Measurements from ENCODE around the gene SEMA3A.
"Not testable (repeated sequence)": the region's sequence is repeated elsewhere in the genome, so short reads cannot be mapped to it uniquely, and the experiment has no call there.

SEMA3A gene

DNA sequence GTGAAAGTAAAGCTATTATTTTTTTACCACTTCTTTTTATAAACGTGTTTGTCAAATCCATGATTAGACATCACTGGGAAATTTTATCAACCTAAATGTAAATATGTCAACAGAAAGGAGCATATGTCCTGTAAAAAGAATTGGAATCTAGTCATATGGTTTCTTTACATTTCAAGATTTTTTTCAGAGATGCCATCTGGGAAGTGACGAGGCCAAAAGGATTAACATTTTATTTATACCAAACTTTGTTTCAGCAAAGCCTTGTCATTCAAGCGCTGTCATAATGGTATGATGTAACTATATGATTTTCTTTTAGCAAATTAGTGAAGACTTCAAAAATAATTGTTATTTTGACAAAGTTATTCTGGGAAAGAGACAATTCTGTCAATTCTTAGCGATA, 117.3 kb downstream of the SEMA3A start:
- DNase-seq (ENCODE audit: insufficient read length, low spot score) (no peak), FAIRE-seq (no peak)
- TF ChIP-seq, protein P1, sequence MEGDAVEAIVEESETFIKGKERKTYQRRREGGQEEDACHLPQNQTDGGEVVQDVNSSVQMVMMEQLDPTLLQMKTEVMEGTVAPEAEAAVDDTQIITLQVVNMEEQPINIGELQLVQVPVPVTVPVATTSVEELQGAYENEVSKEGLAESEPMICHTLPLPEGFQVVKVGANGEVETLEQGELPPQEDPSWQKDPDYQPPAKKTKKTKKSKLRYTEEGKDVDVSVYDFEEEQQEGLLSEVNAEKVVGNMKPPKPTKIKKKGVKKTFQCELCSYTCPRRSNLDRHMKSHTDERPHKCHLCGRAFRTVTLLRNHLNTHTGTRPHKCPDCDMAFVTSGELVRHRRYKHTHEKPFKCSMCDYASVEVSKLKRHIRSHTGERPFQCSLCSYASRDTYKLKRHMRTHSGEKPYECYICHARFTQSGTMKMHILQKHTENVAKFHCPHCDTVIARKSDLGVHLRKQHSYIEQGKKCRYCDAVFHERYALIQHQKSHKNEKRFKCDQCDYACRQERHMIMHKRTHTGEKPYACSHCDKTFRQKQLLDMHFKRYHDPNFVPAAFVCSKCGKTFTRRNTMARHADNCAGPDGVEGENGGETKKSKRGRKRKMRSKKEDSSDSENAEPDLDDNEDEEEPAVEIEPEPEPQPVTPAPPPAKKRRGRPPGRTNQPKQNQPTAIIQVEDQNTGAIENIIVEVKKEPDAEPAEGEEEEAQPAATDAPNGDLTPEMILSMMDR (IDR thresholded peaks at IDR 0.05; ENCODE audit: insufficient read depth, missing control alignments), result no peak

DNA sequence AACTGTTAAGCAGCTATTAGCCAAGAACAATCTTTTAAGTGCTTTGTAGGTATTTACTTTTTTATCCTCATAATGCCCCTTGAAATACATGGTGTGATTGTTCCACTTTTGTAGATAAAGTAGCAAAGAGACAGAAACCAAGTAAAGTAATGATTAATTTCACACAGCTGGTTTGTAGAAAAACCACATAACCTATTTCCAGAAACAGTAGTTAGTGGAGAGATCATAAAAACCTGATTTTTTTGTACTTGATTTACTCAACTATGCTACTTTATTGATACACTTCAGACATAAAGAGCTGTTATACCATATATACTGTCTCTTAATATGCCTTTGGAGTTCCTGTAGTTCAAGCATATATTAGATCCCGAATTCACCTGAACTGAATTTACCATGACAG, 118.4 kb downstream of the SEMA3A start:
- peak; percentile 51 for FAIRE-seq
- DNase-seq (ENCODE audit: insufficient read length, low spot score), result no peak
- TF ChIP-seq, protein P1 (IDR thresholded peaks at IDR 0.05; ENCODE audit: insufficient read depth, missing control alignments), result no peak

DNA sequence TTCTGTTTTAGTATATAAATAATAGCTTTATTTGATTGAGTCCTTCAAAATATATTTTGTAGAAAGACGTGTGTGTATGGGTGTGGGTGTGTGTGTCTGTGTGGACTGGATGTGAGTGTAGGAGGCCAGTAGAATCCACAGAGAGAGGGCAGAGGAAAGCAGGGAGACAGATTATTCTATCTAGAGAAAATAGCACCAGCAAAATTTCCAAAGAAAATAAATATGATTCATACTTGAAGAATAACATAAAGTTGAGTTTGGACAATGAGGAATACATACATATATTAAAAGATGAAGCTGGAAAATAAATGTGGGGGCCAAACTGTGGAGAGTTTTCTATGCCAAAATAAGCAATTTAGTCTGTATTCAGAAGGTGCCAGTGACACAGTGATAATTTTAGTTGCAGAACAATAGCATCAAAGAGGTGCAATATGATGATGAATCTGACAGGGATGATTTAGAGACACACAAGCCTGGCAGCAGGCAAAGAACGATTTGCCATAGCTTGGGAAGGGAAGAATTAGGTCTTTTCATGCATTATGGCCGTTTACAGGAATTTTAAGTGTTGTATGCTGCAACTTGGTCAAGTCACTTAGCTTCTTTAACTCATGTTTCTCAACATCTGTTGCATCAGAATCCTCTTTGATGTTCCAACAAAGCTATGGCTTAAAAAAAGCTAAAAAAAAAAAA, 121.3 kb downstream of the SEMA3A start:
- FAIRE-seq, result no peak
- no peak for DNase-seq (ENCODE audit: insufficient read length, low spot score)
- TF ChIP-seq, protein P1 (IDR thresholded peaks at IDR 0.05; ENCODE audit: insufficient read depth, missing control alignments), result no peak

DNA sequence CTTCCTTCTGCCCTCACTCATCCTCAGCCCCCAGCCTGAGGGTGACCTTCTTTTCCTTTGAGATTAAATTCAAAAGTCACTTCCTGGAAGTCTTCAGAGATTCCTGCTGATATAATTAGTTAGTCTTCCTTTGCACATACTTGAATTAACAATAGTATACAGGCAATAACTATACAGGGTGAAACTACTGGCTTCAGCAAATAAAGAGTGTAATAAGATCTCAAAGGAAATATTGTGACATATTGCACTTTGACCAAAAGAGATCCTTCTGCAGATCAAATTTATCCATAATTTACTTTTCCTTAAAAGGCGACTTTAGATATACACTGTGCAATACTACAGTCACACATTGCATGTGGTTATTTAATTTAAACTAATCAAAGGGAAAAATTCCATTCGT, 123.8 kb downstream of the SEMA3A start:
- FAIRE-seq (no peak), DNase-seq (ENCODE audit: insufficient read length, low spot score) (no peak)
- TF ChIP-seq, protein P1 (IDR thresholded peaks at IDR 0.05; ENCODE audit: insufficient read depth, missing control alignments), result no peak

DNA sequence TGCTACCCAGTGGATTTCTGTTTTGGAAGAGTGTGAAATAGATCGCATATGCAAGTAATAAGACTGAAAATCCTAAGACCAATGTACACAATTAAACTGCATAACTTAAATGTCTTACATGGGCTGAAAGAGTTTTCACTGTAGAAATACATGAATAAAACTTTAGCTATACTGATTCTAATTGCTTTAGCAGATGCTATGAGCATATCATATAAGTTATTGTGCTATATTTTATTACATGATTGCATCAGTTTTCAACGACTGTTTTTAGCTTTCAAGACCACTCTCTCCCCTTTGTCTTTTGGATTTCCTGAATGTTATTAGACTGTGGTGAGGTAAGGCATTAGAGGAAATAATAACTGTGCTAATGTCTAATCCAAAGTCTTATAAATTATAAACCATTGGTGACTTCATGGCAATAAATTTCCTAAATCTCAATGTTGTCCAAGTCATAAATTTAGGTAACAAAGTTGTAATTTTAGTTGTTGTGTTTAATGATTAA, 124.5 kb downstream of the SEMA3A start:
- FAIRE-seq (no peak), DNase-seq (ENCODE audit: insufficient read length, low spot score) (no peak)
- TF ChIP-seq, protein P1 (IDR thresholded peaks at IDR 0.05; ENCODE audit: insufficient read depth, missing control alignments), result no peak

DNA sequence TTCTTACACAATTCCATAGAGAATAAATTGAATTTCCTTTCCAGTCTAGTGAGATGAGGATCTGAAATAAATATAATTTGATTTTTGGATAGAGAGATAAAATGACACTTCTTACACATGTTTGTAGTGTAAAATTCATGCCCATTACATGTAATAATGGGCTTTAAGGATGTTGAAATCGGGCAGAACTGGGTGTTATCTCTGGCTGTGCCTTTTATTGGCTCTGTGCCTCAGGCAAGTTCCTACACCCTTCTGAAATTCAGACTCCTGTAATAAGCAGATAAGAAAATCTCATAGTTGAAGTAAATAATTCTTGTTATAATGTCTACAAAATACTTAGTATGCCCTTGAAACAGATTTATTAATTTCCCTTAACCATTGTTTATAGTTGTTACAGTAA, 125.6 kb downstream of the SEMA3A start:
- DNase-seq (ENCODE audit: insufficient read length, low spot score) (no peak), FAIRE-seq (no peak)
- TF ChIP-seq, protein P1 (IDR thresholded peaks at IDR 0.05; ENCODE audit: insufficient read depth, missing control alignments), result no peak

DNA sequence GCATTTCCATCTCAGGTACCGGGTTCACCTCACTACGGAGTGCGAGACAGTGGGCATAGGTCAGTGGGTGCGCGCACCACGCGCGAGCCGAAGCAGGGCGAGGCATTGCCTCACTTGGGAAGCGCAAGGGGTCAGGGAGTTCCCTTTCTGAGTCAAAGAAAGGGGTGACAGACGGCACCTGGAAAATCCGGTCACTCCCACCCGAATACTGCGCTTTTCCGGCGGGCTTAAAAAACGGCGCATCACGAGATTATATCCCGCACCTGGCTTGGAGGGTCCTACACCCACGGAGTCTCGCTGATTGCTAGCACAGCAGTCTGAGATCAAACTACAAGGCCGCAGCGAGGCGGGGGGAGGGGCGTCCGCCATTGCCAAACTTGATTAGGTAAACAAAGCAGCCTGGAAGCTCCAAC, 132.1 kb downstream of the SEMA3A start:
- not testable (repeated sequence) for DNase-seq (ENCODE audit: insufficient read length, low spot score); FAIRE-seq

All from D721Med (cell line).